ENCODE data around the gene OR6N1. TPM values are rescaled to one million over a fixed set of nuclear protein-coding genes. Genes with fewer than 3 reads are reported as not detected.

OR6N1 gene
- not detected for total RNA-seq

GRCh38 chr1:158771950-158772866 is at the start of gene OR6N1:
TSS of gene OR6N1 (minus strand) at chr1:158772195. CDS start at chr1:158766682, 5,513 bp downstream.

GRCh38 chr1:158781104-158781503 is 9.1 kb upstream of the OR6N1 start, which contains the start of gene OR6N2:
TSS of gene OR6N2 (minus strand) at chr1:158781204. CDS start at chr1:158777635, 3,569 bp downstream.

GRCh38 chr1:158754420-158754819 is 17.6 kb downstream of the OR6N1 start, which contains the start of gene OR6K6:
TSS of gene OR6K6 (plus strand) at chr1:158754720. CDS start at chr1:158754888, 168 bp downstream.

GRCh38 chr1:158720620-158721019 is 51.4 kb downstream of the OR6N1 start, which contains the start of gene OR6K3:
TSS of gene OR6K3 (minus strand) at chr1:158720720. CDS start at chr1:158718115, 2,605 bp downstream.

Small RNA genes lying within 50 kb of the gene (small RNA-seq; reads per million reads assigned to genes)
- not detected for gene OR2AQ1P (ENCODE audit: low replicate concordance)

Other genes with a start within 250 kb of the OR6N1 start
- gene OR6Y1, start 217.8 kb downstream of the OR6N1 start, total RNA-seq: not detected
- not detected for gene OR6P1, start 201.6 kb downstream of the OR6N1 start, total RNA-seq
- not detected for gene OR10X1, start 192.3 kb downstream of the OR6N1 start, total RNA-seq
- gene OR10Z1, start 166.9 kb downstream of the OR6N1 start, total RNA-seq: not detected
- gene SPTA1, start 85.5 kb downstream of the OR6N1 start, total RNA-seq: 22.7 TPM
- not detected for gene OR6K2, start 71.5 kb downstream of the OR6N1 start, total RNA-seq
- gene OR6K3, start 51.5 kb downstream of the OR6N1 start, total RNA-seq: not detected
- gene OR6K6, start 17.5 kb downstream of the OR6N1 start, total RNA-seq: not detected
- gene OR6N2, start 9.0 kb upstream of the OR6N1 start, total RNA-seq: not detected
- gene MNDA, start 59.2 kb upstream of the OR6N1 start, total RNA-seq: 18.7 TPM
- gene PYHIN1, start 159.4 kb upstream of the OR6N1 start, total RNA-seq: 0.18 TPM
- 34.4 TPM for gene IFI16, start 237.7 kb upstream of the OR6N1 start, total RNA-seq